ENCODE results near the gene TNP1.

TNP1 gene

GRCh38 chr2:216859944-216860343 lies at the start of gene TNP1:
Gene TNP1, minus strand, starts transcription at chr2:216860064. Its CDS starts 30 bp downstream, at chr2:216860034.
- DNase-seq: no peak

GRCh38 chr2:216908300-216908699 lies 48.4 kb upstream of the TNP1 start:
- no peak for DNase-seq

- DNase-seq: no peak
Observed at GRCh38 chr2:216905649-216906329, 45.9 kb upstream of the TNP1 start.

- DNase-seq: no peak
Observed at GRCh38 chr2:216904974-216905373, 45.1 kb upstream of the TNP1 start.

GRCh38 chr2:216904554-216904953 lies 44.7 kb upstream of the TNP1 start:
- no peak for DNase-seq

- no peak for DNase-seq
Observed at GRCh38 chr2:216903470-216903869, 43.6 kb upstream of the TNP1 start.

- no peak for DNase-seq
Observed at GRCh38 chr2:216901273-216901672, 41.4 kb upstream of the TNP1 start.

- DNase-seq: no peak
Observed at GRCh38 chr2:216900406-216900805, 40.5 kb upstream of the TNP1 start.

- no peak for DNase-seq
Observed at GRCh38 chr2:216897561-216898203, 37.8 kb upstream of the TNP1 start.

GRCh38 chr2:216890138-216890537 lies 30.3 kb upstream of the TNP1 start:
- DNase-seq: no peak

- DNase-seq: no peak
Observed at GRCh38 chr2:216888887-216889622, 29.2 kb upstream of the TNP1 start.

- DNase-seq: no peak
Observed at GRCh38 chr2:216888081-216888480, 28.2 kb upstream of the TNP1 start.

- DNase-seq: no peak
Observed at GRCh38 chr2:216887138-216887537, 27.3 kb upstream of the TNP1 start.

- no peak for DNase-seq
Observed at GRCh38 chr2:216885117-216885553, 25.3 kb upstream of the TNP1 start.

GRCh38 chr2:216884347-216884746 lies 24.5 kb upstream of the TNP1 start:
- no peak for DNase-seq

GRCh38 chr2:216882876-216883275 lies 23.0 kb upstream of the TNP1 start:
- DNase-seq: no peak

- no peak for DNase-seq
Observed at GRCh38 chr2:216881411-216881810, 21.5 kb upstream of the TNP1 start.

GRCh38 chr2:216880509-216881184 lies 20.8 kb upstream of the TNP1 start:
- peak; percentile 52 for DNase-seq

GRCh38 chr2:216879727-216880508 lies 20.1 kb upstream of the TNP1 start:
- DNase-seq: no peak

GRCh38 chr2:216878072-216878471 lies 18.2 kb upstream of the TNP1 start:
- no peak for DNase-seq

GRCh38 chr2:216877085-216877484 lies 17.2 kb upstream of the TNP1 start:
- DNase-seq: no peak

GRCh38 chr2:216875862-216876261 lies 16.0 kb upstream of the TNP1 start:
- no peak for DNase-seq

- DNase-seq: no peak
Observed at GRCh38 chr2:216873573-216873972, 13.7 kb upstream of the TNP1 start.
